HCT116 (cell line): Measurements from ENCODE around the gene GYPB. TPM values are rescaled to one million over a fixed set of nuclear protein-coding genes. Genes with fewer than 3 reads are reported as not detected.
"Not testable (repeated sequence)": the region's sequence is repeated elsewhere in the genome, so short reads cannot be mapped to it uniquely, and the experiment has no call there.

ENCODE experiments used
- ATAC-seq: fragments of 200-7000 bp; cut with Tn5 transposase; 2 replicates; pipeline ENCODE4 v1.9.1; 2020; ENCODE audit warnings: mild to moderate bottlenecking, moderate library complexity
- Bru-seq: library from RNA; stranded (reverse); fragments of 400-500 nt; gene quantifications from one replicate; lab custom pipeline; 2021; lab: Mats Ljungman, UMichigan
- BruChase-seq, 2 experiments: library from RNA; stranded (reverse); fragments of 400-500 nt; gene quantifications; one replicate each; lab custom pipeline; 2021; lab: Mats Ljungman, UMichigan
- BruUV-seq: library from RNA; stranded (reverse); fragments of 400-500 nt; replicated peaks from 2 replicates; lab custom pipeline; 2021; lab: Mats Ljungman, UMichigan
- CTCF ChIA-PET: fragments of 300-600 bp; sonication (Branson Sonifier 250); formaldehyde crosslinking; loops from one replicate; lab custom pipeline; 2021; ENCODE audit warnings: antibody characterized with exemption; lab: Charles Lee
- POLR2A ChIA-PET: fragments of 300-600, 350-600 bp; sonication (Branson Sonifier 250); formaldehyde crosslinking; loops from one replicate; lab custom pipeline; 2021; ENCODE audit warnings: antibody characterized with exemption; lab: Charles Lee
- RAD21 ChIA-PET, 2 experiments: fragments of 300-600 bp; sonication (Branson Sonifier 250); formaldehyde crosslinking; loops; one replicate each; lab custom pipeline; 2023; ENCODE audit warnings: low total read pairs in 2 of 2; ENCODE audit not compliant: uncharacterized antibody in 2 of 2, unreplicated experiment in 2 of 2, low non-redundant PET in 1 of 2; lab: Charles Lee
- DNase-seq: peaks from one replicate; pipeline ENCODE4 v3.0.0-alpha.2; 2010; ENCODE audit warnings: low read depth, low spot score
- H2AFZ ChIP-seq: fragments of 200-600 bp; shearing (Covaris generic), sonication (generic); 2 replicates; pipeline ENCODE4 v1.6.1; 2017; ENCODE audit warnings: low read depth, mixed run types, mixed read lengths, antibody characterized with exemption, low read length; ENCODE audit not compliant: poor library complexity, severe bottlenecking
- H3K27ac ChIP-seq: 2 replicates; pipeline ENCODE4 v1.5.1; 2012; ENCODE audit warnings: low read depth, low read length
- H3K27me3 ChIP-seq: fragments of 200-600 bp; sonication (generic); 2 replicates; pipeline ENCODE4 v1.6.1; 2016; ENCODE audit warnings: mixed run types, low read length, mixed read lengths; ENCODE audit not compliant: insufficient read depth
- H3K36me3 ChIP-seq, 2 experiments: fragments of 200-500 bp in 1 of 2; fragments of 200-600 bp in 1 of 2; sonication (Bioruptor generic) in 1 of 2; sonication (generic) in 1 of 2; 2 replicates each; pipeline versions ENCODE4 v1.5.1 to v1.6.1; 2014 to 2016; ENCODE audit warnings: low read length in 2 of 2, inconsistent platforms in 1 of 2, mixed read lengths in 1 of 2, mixed run types in 1 of 2; ENCODE audit not compliant: insufficient read depth in 2 of 2, control insufficient read depth in 1 of 2
- H3K4me1 ChIP-seq, 2 experiments: fragments of 200-600 bp in 1 of 2; sonication (generic) in 1 of 2; 2 replicates each; pipeline versions ENCODE4 v1.5.1 to v1.6.1; 2012 to 2017; ENCODE audit warnings: low read length in 2 of 2, inconsistent platforms in 1 of 2, mild to moderate bottlenecking in 1 of 2, mixed read lengths in 1 of 2, mixed run types in 1 of 2, moderate library complexity in 1 of 2; ENCODE audit not compliant: insufficient read depth in 2 of 2, control insufficient read depth in 1 of 2
- H3K4me2 ChIP-seq: fragments of 200-600 bp; sonication (generic); 2 replicates; pipeline ENCODE4 v1.6.1; 2017; ENCODE audit warnings: mixed run types, low read length, mixed read lengths
- H3K4me3 ChIP-seq, 2 experiments: fragments of 200-600 bp in 1 of 2; sonication (generic) in 1 of 2; replicated peaks in 1 of 2; 2 replicates each; pipeline ENCODE4 v1.5.1; 2011 to 2016; ENCODE audit warnings: low read length in 2 of 2, control low read depth in 1 of 2, low read depth in 1 of 2, mild to moderate bottlenecking in 1 of 2, mixed read lengths in 1 of 2, mixed run types in 1 of 2
- H3K79me2 ChIP-seq: fragments of 200-600 bp; sonication (generic); 2 replicates; pipeline ENCODE4 v1.6.1; 2017; ENCODE audit warnings: mild to moderate bottlenecking, mixed run types, low read length, moderate library complexity, mixed read lengths; ENCODE audit not compliant: insufficient read depth
- H3K9ac ChIP-seq: fragments of 200-600 bp; sonication (generic); 2 replicates; pipeline ENCODE4 v1.6.1; 2016; ENCODE audit warnings: low read length, mixed read lengths
- H3K9me2 ChIP-seq: fragments of 200-600 bp; sonication (generic), shearing (Covaris generic); 2 replicates; pipeline ENCODE4 v1.6.1; 2017; ENCODE audit warnings: mixed run types, mild to moderate bottlenecking, moderate library complexity; ENCODE audit not compliant: insufficient read depth
- H3K9me3 ChIP-seq, 2 experiments: fragments of 200-500 bp in 1 of 2; fragments of 200-600 bp in 1 of 2; sonication (Bioruptor generic) in 1 of 2; sonication (generic) in 1 of 2; 2 replicates each; pipeline ENCODE4 v1.6.1; 2014 to 2017; ENCODE audit warnings: low read length in 2 of 2, mixed read lengths in 2 of 2, inconsistent platforms in 1 of 2, low read depth in 1 of 2, mild to moderate bottlenecking in 1 of 2, mixed run types in 1 of 2, moderate library complexity in 1 of 2; ENCODE audit not compliant: control insufficient read depth in 1 of 2, insufficient read depth in 1 of 2
- H4K20me1 ChIP-seq: fragments of 200-600 bp; sonication (generic), shearing (Covaris generic); 2 replicates; pipeline ENCODE4 v1.6.1; 2017; ENCODE audit warnings: mixed run types, mild to moderate bottlenecking, moderate library complexity; ENCODE audit not compliant: insufficient read depth
- intact Hi-C: fragments of 100-400 bp; cut with micrococcal nuclease; formaldehyde crosslinking; loops from 2 replicates; pipeline ENCODE4 v1.10.0; 2022
- long read RNA-seq: library from polyadenylated mRNA; unstranded; transcript quantifications from one replicate; pipeline ENCODE4 v2.0.0, GENCODE V29; 2021; ENCODE audit not compliant: unreplicated experiment
- polyA plus RNA-seq: library from polyadenylated mRNA; unstranded; fragments of >200 nt; gene quantifications from 2 replicates; pipeline ENCODE4 v1.2.1, GENCODE V29; 2012; ENCODE audit warnings: missing spikeins
- total RNA-seq: library from RNA; stranded (reverse); gene quantifications from one replicate; pipeline ENCODE4 v1.2.1, GENCODE V29; 2021; ENCODE audit not compliant: unreplicated experiment

GYPB gene
- not detected for total RNA-seq
- not detected in 2 replicates for polyA plus RNA-seq
- percentile 4 among the genes with signal in this experiment for Bru-seq, nascent RNA
- BruChase-seq, experiment 1, labeled RNA remaining after a 6-hour chase, result not detected
- BruChase-seq, experiment 2, labeled RNA remaining after a 2-hour chase, result not detected
- long read RNA-seq, result 0 reads

DNA sequence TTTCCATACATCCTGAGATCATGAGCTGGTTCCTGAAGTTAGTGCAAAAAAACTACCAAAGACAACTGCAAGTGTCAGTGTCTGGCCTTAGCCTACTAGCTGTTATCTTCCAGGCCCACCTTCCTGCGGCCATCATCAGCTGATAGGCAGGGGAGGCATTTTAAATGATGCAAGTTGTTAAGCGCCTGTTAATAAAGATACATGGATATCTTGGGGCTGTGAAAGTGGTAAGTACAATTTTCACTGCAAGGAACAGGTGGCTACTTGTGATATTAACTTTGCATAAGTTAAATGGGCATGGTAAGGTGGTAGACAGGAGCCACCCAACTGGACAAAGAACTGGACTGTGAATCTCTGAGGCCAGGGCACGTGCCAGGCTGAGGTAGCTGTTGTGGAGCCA is at the start of gene GYPB:
TSS of gene GYPB (minus strand) at position 104 of the 400 bp plus-strand sequence. CDS start at position 11, 93 bp downstream.
- BruUV-seq, H3K9me2 ChIP-seq, H4K20me1 ChIP-seq, H3K4me3 ChIP-seq, H3K36me3 ChIP-seq, H3K4me1 ChIP-seq, POLR2A ChIA-PET, CTCF ChIA-PET, H3K27ac ChIP-seq, ATAC-seq, H3K4me2 ChIP-seq, H3K79me2 ChIP-seq, H3K9me3 ChIP-seq, DNase-seq, H3K27me3 ChIP-seq, H3K9ac ChIP-seq, intact Hi-C loops, H2AFZ ChIP-seq, RAD21 ChIA-PET: not testable (repeated sequence)

DNA sequence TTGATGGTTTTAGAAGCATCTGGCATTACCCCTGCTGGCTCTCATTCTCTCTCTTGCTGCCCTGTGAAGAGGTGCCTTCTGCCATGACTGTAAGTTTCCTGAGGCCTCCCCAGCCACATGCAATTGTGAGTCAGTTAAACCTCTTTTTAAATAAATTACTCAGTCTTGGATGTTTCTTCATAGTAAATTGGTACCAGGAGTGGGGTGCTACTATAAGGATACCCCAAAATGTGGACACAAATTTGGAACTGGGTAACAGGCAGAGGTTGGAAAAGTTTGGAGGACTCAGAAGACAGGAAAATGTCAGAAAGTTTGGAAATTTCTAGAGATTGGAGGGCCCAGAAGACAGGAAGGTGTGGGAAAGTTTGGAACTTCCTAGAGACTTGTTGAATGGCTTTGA is 42.4 kb upstream of the GYPB start:
- H3K79me2 ChIP-seq, CTCF ChIA-PET, POLR2A ChIA-PET, intact Hi-C loops, H3K9me2 ChIP-seq, H3K4me3 ChIP-seq, H2AFZ ChIP-seq, H3K9me3 ChIP-seq, H3K27me3 ChIP-seq, H3K9ac ChIP-seq, DNase-seq, ATAC-seq, H4K20me1 ChIP-seq, BruUV-seq, H3K4me1 ChIP-seq, H3K36me3 ChIP-seq, H3K27ac ChIP-seq, RAD21 ChIA-PET, H3K4me2 ChIP-seq: not testable (repeated sequence)

DNA sequence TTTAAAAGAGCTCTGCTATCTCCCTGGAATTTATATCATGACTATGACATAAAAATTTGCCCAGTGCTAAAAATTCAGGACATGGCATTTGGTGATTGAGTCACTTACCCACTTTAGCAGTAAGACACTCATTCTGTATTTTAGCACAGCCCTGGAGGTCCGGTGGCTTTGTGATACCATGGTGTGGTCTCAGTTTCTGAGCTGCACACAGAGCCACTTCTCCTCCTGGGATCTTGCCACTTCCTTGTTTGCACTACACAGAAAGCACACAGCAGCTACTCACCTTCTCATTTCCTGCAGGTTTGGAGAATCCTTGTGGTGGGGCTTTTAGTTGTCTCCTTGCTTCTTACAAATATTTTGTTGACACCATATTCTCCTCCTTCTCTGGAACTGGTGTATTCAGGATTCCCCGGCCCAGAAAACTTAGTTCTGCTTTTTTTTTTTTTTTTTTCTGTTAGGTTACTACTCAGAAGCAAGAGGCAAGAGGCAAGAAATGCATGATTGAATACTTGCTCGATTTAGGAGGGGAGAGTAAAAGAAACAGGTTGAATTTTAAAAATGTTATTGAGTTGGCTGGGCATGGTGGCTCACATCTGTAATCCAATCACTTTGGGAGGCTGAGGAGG is 41.2 kb upstream of the GYPB start:
- H2AFZ ChIP-seq, result not testable (repeated sequence)

More for the DNA sequence above, 41.2 kb upstream of the GYPB start:
- POLR2A ChIA-PET, result interaction anchor here (0.7 kb wide), 1 partner anchor 111 kb away, joined by 3 read pairs; no protein-coding TSS in a partner anchor
- H3K4me1 ChIP-seq, H3K9me2 ChIP-seq, BruUV-seq, H3K79me2 ChIP-seq, RAD21 ChIA-PET, H3K4me3 ChIP-seq, CTCF ChIA-PET, intact Hi-C loops, ATAC-seq, H3K9me3 ChIP-seq, H4K20me1 ChIP-seq, H3K4me2 ChIP-seq, DNase-seq, H3K36me3 ChIP-seq, H3K9ac ChIP-seq, H3K27ac ChIP-seq, H3K27me3 ChIP-seq: not testable (repeated sequence)
